Activated CD4-positive, alpha-beta T cell treated with anti-CD3 and anti-CD28 coated beads, Interleukin-2, amount 50 U/mL, for 24 hours (primary cell): ENCODE measurements around the gene ICAM5.

Source experiments
- DNase-seq, 2 donors: peaks; one replicate each; pipeline ENCODE4 v3.0.0-alpha.2; 2020; ENCODE audit warnings: low read depth in 1 of 2, low spot score in 1 of 2

The ICAM5 gene

GRCh38 chr19:10339977-10340376 is 50.2 kb downstream of the ICAM5 start:
- no peak for DNase-seq

GRCh38 chr19:10343495-10343894 is 53.7 kb downstream of the ICAM5 start:
- DNase-seq: no peak

GRCh38 chr19:10344780-10345179 is 55.0 kb downstream of the ICAM5 start:
- DNase-seq: no peak
